ENCODE data around the gene ZFAND6.
A peak's percentile ranks its signal among the peaks of the same experiment; 100 is the strongest.

ZFAND6 gene

DNA sequence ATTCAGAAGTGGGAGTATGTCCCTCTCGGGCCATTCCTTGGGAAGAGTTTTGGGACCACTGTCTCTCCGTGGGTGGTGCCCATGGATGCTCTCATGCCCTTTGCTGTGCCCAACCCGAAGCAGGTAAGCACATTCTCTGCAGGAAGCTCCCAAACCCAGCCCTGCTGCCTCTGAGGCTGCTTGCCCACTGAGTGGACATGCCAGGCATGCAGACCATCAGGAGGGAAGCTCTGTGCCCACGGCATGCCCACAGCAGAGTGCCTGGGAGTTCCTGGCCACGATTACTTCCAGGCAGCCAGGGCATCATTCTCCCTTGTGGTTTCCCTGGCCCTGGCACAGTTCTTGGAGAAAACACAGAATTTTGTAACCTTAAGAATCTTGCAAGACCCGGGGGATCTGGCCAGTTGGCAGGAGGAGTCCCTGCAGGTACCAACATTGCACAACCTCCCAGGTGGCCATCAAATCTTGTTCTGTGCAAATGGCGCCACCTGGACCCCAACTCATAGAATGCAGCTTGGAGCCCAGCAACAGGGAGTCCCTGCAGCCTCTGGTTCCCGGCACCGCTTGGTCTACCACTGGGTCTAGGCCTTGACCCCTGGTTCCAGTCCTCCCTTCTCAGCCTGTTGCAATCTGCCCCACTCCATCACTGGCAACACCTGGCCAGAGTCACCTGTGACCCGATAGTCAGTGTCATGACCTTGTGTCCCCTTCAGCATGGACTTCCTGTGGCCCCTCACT lies 113.7 kb downstream of the ZFAND6 start:
- DNase-seq: peak; percentile 63 to 65

DNA sequence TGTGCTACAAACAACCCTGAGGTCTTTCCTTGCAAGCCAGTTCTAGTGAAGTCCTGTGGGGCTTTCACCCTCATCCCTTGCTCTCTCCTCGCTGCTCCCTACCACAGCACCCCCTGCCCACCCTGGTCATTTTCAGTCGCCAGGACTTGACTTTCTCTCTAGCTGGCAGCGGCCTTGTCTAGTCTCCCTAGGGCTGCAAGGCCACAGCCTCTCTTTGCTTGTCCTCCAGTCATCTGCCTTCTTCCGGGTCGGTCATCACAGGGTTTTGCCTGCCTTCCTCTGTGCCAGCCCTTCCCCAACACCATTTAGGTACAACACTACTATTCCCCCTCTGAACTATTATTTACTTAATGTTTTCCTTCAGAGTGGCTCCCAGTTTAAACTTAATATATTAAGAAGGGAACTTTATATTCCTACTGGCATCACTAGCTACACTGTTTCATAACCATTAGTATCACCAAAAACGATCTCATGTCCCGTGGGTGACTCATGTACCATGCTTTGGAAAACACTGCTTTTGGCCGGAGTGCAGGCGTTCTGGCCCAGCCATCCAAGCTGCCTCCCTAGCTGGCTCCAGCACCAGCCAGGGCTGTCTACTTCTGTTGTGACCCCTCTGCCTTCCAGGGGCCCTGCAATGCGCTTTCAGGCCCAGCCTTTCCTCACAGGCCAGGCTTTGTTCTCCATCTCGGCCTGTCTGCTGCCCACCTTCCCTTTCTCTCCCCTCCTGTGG lies 114.7 kb downstream of the ZFAND6 start:
- no peak for DNase-seq

DNA sequence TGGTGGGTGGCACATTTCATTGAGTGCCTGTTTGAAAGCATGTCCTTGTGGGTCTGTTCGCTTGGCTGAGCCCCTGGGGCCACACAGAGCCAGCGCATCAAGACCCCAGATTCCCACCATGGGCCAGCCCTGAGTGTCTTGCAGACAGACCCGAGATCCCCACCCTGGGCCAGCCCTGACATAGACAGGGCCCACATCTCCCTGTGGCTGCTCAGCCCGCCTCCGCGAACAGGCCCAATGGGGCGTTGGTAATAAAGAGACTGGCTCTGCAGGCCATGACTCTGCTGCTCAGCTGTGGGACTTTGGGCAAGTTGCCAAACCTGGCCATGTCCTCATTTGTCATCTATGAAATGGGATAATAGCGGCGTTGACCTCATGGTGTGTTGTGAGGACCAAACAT lies 116.0 kb downstream of the ZFAND6 start:
- DNase-seq: no peak

DNA sequence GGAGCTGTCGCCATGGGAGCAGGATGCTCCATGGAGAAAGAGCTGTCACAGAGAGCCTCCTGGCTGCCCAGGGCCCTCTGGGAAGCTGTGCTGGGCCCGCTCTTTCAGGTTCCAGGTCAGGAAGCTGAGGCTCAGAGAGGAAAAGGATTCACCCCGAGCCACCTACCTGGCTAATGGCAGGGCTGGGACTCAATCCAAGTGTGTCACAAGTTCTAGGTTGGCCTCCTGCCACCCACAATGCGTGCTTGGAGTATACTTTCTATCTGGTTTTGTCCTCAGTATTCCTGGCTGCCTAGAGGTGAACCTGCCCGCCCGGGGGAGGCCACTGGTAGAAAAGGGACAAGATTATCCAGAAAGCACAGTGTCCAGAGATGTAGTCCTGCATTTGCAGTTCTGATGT lies 117.0 kb downstream of the ZFAND6 start:
- no peak for DNase-seq

DNA sequence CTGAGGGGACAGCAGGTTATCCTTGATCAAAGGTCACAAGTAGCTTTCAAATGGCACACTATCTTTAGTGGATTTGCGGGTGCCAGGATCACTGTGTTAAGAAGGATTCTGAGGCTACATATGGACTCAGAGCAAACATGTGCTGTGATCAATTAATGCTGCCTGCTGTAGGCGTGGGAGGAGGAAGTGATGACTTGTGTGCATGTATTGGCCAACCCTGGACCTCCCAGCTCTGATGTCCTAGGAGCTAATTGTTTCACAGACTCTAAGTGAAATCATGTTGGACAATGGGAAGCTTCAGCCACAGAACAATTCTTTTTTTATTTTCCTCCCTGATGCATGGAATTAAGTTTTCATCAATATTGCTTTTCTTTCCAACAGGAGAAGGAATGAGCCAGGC lies 117.7 kb downstream of the ZFAND6 start:
- DNase-seq: no peak

DNA sequence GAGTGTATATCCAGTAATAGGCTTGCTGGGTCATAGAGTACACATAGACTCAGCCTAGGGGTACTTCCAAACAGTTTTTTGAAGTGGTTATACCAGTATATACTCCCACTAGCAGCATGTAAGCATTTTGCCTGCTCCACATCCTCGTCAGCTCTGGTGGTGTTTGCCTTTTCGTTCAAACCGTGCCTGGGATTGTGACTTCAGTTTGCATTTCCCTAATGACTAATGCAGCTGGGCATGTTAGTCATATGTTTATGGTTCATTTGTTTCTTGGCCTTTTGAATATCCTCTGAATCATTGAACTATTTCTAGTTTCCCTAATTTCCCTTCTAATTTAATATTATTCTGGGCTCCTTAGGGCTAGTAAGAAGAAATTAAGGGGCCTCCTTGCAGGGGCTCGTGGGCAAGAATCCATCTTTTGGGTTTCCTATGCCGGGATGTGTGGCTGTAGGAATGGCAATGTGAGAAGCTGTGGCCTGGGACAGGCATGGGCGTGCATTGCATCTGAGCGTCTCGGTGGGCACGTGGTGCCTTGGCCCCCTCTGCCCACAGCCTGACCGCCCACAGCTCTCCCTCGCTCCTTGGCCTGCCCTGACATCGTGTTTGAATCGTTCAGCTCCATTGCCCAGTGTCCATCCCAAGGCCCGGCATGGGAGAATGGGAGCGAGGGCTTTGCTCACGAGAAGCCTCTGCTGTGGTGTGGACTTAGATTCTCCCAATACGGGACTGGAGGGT lies 119.7 kb downstream of the ZFAND6 start:
- DNase-seq: no peak

DNA sequence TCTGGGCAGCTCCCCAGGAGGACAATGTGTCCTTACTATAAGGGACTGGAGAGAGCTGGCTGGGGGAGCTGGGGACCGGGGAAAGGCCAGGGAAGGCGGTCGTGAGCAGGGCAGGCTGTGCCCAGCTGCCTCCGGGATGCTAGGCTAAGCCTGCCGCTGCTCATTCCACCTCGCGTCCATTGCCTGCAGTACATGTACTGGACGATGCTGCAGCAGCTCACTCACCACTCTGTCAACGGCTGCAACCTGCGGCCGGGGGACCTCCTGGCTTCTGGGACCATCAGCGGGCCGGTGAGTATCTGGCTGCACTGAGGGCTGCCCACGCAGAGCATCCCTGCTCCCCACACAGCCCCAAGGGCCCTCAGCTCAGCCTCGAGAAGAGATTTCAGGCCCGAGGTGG lies 120.5 kb downstream of the ZFAND6 start:
- DNase-seq: no peak

DNA sequence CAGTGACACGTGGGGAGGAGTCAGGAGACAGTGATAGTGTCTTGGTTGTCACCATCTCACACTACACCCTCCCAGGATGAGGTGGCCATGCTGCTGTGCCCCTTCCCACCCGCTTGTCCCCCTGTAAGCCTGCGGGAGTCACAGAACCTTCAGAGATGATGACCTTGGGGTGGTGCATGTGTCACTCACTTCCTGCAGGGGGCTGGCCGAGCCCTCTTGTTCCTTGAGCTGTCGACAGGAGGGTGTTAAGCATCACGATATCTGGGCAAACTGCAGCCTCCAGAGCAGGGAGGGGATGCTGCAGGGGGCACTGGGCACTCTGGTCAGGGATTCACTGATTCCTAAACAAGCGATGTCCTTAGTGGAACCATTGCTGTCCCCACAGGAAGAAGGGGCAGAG lies 121.0 kb downstream of the ZFAND6 start:
- DNase-seq: no peak

DNA sequence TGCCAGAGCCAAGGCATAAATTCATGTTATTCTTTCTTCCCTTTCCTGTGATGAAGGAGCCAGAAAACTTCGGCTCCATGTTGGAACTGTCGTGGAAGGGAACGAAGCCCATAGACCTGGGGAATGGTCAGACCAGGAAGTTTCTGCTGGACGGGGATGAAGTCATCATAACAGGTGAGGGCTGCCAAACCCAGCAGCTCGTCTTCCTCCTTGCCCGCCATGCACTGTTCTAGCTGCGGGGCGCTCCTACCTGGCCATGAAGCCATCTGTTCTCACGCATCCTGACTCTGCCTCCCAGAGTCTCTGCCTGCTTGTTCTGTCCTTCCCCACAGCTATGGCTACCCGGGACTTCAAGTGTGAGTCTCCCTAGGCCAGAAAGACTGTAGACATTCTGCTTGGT lies 121.5 kb downstream of the ZFAND6 start:
- no peak for DNase-seq

DNA sequence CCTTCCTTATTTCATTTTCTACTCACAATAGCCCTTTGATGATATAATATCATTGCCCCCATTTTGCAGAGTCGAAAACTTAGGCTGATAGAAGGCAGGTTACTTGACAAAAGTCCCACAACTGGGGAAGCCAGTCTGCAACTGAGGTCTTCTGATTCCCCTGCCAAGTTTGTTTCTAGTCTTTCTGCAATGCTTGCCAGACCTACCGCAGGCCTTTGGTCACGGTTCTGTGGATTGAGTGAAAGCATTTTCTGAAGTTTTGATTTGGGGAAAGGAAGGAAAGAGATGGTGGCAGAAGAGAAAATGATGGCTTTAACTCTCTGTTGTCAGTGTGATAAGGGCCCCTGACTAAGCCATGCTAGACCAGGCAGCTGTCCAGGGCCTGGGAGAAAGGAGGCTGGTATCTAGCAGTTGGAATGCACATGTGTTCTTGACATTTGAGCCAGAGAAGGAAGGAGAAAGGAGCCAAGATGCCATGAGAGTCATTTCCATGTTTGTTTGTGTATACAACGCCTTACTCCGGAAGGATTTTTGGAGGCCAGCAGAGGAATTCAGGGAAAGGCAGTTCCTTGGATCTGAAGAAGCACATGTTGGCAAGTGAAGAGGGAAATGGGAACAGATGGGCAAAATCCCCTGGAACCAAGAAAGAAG lies 123.3 kb downstream of the ZFAND6 start:
- no peak for DNase-seq

DNA sequence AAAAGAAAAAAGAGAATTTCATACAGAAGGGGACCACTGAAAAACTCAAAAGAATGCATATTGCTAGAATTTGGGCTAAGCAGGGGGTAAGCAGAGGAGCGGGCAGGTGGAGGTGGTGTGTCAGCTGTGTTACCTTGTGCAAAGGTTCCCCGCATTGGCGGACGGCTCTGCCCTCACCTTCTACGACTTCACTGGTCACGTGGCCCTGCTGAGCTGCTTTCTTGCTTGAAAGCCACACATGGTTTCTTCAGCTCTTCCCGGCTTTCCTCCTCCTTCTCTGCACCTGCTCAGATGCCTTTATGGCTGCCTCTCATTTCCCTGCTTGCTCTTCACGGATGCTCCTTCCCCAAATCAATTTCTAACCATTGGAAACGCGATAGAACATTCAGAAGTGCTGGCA lies 123.8 kb downstream of the ZFAND6 start:
- DNase-seq: no peak

DNA sequence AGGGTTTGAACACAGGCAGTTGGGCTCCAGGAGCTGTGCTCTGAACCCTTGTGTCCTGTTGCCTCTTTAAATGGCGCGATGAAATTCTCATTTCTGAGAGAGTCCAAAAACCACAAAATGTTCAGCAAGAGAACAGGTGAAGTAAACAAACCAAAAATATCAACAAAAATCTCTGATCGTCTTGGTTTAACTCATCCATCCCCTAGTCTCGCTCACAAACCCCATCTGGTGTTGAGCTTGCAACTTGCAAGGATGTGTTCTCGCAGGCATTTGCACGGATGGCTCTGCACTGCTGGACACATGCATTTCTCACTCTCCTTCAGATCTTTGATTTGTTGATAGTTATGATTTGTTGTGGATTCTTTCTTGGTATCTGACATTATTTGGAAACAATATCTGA lies 124.4 kb downstream of the ZFAND6 start:
- DNase-seq: no peak

DNA sequence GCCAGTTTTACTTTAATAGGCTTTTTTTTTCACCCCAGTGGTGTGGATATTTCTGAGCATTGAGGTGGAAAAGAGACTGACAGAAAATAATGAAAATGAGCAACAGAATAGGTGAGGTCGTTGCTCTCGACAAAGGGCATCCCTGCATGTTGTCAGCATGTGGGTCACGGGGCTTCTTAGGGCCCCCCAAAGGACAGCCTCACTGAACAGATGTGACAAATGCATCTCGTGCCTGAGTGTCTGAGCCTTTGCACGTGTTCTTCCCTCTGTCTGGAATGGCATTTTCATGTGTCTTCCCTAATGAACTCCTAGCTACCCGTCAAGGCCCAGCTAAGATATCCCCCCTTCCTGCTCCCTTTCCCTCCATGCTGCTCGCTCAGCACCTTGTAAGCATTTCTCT lies 125.1 kb downstream of the ZFAND6 start:
- no peak for DNase-seq

DNA sequence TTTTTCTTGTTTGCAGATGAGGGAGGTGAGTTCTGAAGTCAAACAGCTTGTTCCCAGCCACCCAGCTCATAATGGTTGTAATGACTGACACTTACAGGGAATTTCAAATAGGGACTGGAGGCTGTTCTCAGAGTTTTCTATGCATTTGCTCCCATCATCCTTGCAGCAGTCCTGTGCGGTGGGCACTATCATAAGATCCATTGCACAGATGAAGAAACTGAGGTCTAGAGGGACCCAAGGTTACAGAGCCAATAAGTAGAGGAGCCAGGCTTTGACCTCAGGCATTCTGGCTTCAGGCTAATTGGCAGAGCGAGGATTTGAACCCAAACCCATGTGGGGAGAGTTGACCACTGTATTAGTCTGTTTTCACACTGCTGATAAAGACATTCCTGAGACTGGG lies 125.7 kb downstream of the ZFAND6 start:
- DNase-seq: no peak

DNA sequence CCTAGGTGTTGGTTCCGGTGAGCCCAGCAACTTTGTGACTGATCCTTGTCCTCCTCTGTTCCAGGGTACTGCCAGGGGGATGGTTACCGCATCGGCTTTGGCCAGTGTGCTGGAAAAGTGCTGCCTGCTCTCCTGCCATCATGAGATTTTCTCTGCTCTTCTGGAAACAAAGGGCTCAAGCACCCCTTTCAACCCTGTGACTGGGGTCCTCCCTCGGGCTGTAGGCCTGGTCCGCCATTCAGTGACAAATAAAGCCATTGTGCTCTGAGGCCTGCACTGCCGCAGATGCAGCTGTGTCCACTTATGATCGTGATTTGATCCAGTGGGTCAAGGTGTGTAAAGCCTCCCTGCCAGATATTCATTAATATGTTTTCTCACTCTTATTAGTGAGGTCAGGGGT lies 126.6 kb downstream of the ZFAND6 start:
- DNase-seq: no peak

DNA sequence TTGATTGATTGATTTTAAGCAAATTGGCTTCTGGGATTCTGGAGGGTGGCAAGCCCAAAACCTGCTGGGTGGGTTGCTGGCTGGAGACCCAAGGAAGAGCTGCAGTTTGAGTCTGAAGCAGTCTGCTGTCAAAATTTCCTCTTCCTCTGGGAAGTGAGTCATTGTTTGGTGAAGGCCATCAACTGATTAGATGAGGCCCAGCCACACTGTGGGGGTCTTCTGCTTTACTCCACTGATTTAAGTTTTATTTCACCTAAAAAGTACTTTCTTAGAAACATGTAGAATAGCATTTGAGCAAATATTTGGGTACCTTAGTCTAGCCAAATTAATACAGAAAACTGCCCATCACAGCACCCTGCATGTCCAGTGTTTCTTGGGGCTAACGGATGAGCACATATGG lies 127.1 kb downstream of the ZFAND6 start:
- no peak for DNase-seq
